CD8-positive, alpha-beta memory T cell (primary cell): Measurements from ENCODE around the gene RGS3. TPM values are rescaled to one million over a fixed set of nuclear protein-coding genes. Genes with fewer than 3 reads are reported as not detected.
A peak's percentile ranks its signal among the peaks of the same experiment; 100 is the strongest.

Experiments used
- CTCF ChIA-PET: fragments of 350-600 bp; sonication (Branson Sonifier 250); formaldehyde crosslinking; loops from one replicate; lab custom pipeline; 2021; ENCODE audit warnings: antibody characterized with exemption; lab: Charles Lee
- POLR2A ChIA-PET: fragments of 350-600 bp; sonication (Branson Sonifier 250); formaldehyde crosslinking; loops from one replicate; lab custom pipeline; 2021; ENCODE audit warnings: antibody characterized with exemption; lab: Charles Lee
- DNase-seq, 5 donors: peaks; one replicate each; pipeline versions ENCODE4 v3.0.0 to v3.0.0-alpha.2; 2020 to 2022; ENCODE audit warnings: mixed read lengths in 1 of 5
- H3K27ac ChIP-seq: one replicate; pipeline ENCODE4 v1.7.0; 2013; ENCODE audit warnings: low read depth, mild to moderate bottlenecking, low read length, moderate library complexity
- H3K27me3 ChIP-seq: 2 replicates; pipeline ENCODE4 v1.7.0; 2013; ENCODE audit warnings: low read length, mild to moderate bottlenecking; ENCODE audit not compliant: insufficient read depth, poor library complexity, severe bottlenecking
- H3K36me3 ChIP-seq: 2 replicates; pipeline ENCODE4 v1.7.0; 2013; ENCODE audit warnings: mild to moderate bottlenecking, low read length, moderate library complexity; ENCODE audit not compliant: insufficient read depth
- H3K4me1 ChIP-seq: 2 replicates; pipeline ENCODE4 v1.7.0; 2013; ENCODE audit warnings: mild to moderate bottlenecking, low read length, moderate library complexity; ENCODE audit not compliant: insufficient read depth
- H3K4me3 ChIP-seq: 2 replicates; pipeline ENCODE4 v1.7.0; 2013; ENCODE audit warnings: mild to moderate bottlenecking, low read length
- H3K9me3 ChIP-seq: 2 replicates; pipeline ENCODE4 v1.7.0; 2013; ENCODE audit warnings: mild to moderate bottlenecking, low read length
- H3K27ac Mint-ChIP-seq, 8 donors: one replicate each; pipeline ENCODE4 v1.8.0; 2020 to 2021; ENCODE audit warnings: mixed read lengths in 8 of 8, mild to moderate bottlenecking in 6 of 8, inconsistent platforms in 3 of 8, moderate library complexity in 3 of 8
- H3K27me3 Mint-ChIP-seq, 2 donors: one replicate each; pipeline ENCODE4 v1.8.0; 2020 to 2021; ENCODE audit warnings: mixed read lengths in 2 of 2, mild to moderate bottlenecking in 1 of 2, moderate library complexity in 1 of 2
- H3K36me3 Mint-ChIP-seq, 3 donors: one replicate each; pipeline ENCODE4 v1.8.0; 2020 to 2021; ENCODE audit warnings: mixed read lengths in 3 of 3, inconsistent platforms in 1 of 3, mild to moderate bottlenecking in 1 of 3
- H3K4me1 Mint-ChIP-seq, 3 donors: one replicate each; pipeline ENCODE4 v1.8.0; 2020 to 2021; ENCODE audit warnings: mixed read lengths in 3 of 3, inconsistent platforms in 1 of 3, mild to moderate bottlenecking in 1 of 3
- H3K4me3 Mint-ChIP-seq, 7 donors: one replicate each; pipeline ENCODE4 v1.8.0; 2020 to 2021; ENCODE audit warnings: mixed read lengths in 7 of 7, mild to moderate bottlenecking in 6 of 7, moderate library complexity in 4 of 7, inconsistent platforms in 2 of 7
- H3K9me3 Mint-ChIP-seq, 5 donors: one replicate each; pipeline ENCODE4 v1.8.0; 2020 to 2022; ENCODE audit warnings: mixed read lengths in 5 of 5, mild to moderate bottlenecking in 3 of 5, moderate library complexity in 2 of 5, inconsistent platforms in 1 of 5
- polyA plus RNA-seq: library from polyadenylated mRNA; unstranded; fragments of 300-500 nt; fragmentation: Illumina TruSeq; gene quantifications from one replicate; pipeline ENCODE4 v1.2.3, GENCODE V29; 2021
- total RNA-seq, 2 experiments: library from RNA; stranded (reverse); gene quantifications; one replicate each; pipeline ENCODE4 v1.2.3, GENCODE V29; 2021

Gene RGS3
- total and polyA plus RNA-seq, 3 experiments from 2014 or later = 59.8 to 91.2 (median 89.2) TPM

DNA sequence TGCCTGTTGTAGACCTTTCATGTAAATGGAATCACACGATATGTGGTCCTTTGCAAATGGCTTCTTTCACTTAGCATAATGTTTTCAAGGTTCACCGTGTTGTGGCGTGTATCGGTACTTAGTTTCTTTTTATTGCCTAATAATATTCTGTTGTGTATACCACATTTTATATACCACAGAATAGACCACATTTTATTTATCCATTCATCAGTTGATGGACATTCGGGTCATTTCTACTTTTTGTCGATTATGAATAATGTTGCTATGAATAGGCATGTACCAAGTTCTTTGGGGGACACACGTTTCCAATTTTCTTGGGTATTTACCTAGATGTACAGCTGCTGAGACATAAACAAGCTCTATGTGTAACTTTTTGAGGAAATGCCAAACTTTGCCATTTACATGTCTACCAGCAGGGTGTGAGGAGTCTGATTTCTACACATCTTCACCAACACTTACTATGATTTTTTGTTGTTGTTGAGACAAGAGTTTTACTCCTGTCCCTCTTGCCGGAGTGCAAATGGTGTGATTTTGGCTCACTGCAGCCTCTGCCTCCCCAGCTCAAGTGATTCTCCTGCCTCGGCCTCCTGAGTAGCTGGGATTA, 144.7 kb downstream of the RGS3 start:
- H3K36me3 Mint-ChIP-seq = no peaks in the 10 kb centered on the region
- Histone ChIP-seq H3K9me3 (no peaks in the 10 kb centered on the region), H3K36me3 (no peaks in the 10 kb centered on the region), H3K4me3 (no peak overlapping the region), H3K27me3 (no peaks in the 10 kb centered on the region), H3K4me1 (no peaks in the 10 kb centered on the region), H3K27ac (no peak overlapping the region)
- ChIA-PET CTCF (no interaction called here), POLR2A (no interaction called here)
- no peak overlapping the region for H3K4me3 Mint-ChIP-seq
- H3K4me1 Mint-ChIP-seq = no peaks in the 10 kb centered on the region
- no peak overlapping the region for H3K27ac Mint-ChIP-seq
- no peaks in the 10 kb centered on the region for H3K27me3 Mint-ChIP-seq
- no peak for DNase-seq
- no peaks in the 10 kb centered on the region for H3K9me3 Mint-ChIP-seq

DNA sequence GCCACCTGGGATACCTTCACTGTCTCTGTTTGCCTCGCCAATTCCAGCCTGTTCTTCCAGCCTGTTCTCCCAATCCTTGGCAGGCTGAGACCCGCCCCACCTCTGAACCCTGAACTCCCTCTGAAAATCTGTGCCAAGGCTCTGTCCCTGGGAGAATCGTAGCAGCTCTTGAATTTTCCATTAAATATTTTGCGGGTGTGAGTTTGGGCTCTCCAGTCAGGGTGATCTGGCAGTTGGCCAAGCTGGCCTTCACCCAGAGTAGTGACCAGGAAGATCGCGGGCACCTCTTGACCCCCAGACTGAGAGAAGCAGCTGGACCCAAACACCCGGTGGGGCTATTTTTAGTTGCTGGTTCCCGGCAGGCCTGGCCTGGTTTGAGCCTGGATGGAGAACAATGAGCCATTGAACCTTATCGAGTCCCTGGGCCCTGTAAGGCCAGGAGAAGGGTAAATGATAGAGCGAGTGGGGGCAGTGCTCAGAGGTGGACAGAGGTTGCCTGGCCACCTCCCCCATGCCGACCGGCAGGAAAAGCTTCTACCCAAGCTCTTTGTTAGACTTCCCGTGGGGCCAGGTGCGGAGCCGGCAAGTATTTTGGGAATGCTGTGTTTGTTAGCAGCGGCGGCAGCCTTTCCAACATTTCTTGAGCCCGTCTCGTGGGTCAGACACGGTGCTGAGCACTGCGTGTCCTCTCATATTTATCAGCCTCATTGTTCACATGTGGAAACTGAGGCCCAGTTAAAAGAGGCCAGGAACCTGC, 146.2 kb downstream of the RGS3 start:
- Mint-ChIP-seq H3K27ac (peak overlapping the region in 1 of 8 donors; percentile 61), H3K4me1 (no peaks in the 10 kb centered on the region), H3K4me3 (no peak overlapping the region), H3K9me3 (no peaks in the 10 kb centered on the region), H3K36me3 (no peaks in the 10 kb centered on the region), H3K27me3 (no peaks in the 10 kb centered on the region)
- H3K4me3 ChIP-seq = no peak overlapping the region
- no peaks in the 10 kb centered on the region for H3K27me3 ChIP-seq
- H3K27ac ChIP-seq = no peak overlapping the region
- POLR2A ChIA-PET = no interaction called here
- H3K4me1 ChIP-seq = no peaks in the 10 kb centered on the region
- no peaks in the 10 kb centered on the region for H3K9me3 ChIP-seq
- CTCF ChIA-PET = interaction anchor here (1.1 kb wide), 1 partner anchor 27 kb away, joined by 3 read pairs; no protein-coding TSS in a partner anchor
- no peaks in the 10 kb centered on the region for H3K36me3 ChIP-seq
- no peak for DNase-seq

DNA sequence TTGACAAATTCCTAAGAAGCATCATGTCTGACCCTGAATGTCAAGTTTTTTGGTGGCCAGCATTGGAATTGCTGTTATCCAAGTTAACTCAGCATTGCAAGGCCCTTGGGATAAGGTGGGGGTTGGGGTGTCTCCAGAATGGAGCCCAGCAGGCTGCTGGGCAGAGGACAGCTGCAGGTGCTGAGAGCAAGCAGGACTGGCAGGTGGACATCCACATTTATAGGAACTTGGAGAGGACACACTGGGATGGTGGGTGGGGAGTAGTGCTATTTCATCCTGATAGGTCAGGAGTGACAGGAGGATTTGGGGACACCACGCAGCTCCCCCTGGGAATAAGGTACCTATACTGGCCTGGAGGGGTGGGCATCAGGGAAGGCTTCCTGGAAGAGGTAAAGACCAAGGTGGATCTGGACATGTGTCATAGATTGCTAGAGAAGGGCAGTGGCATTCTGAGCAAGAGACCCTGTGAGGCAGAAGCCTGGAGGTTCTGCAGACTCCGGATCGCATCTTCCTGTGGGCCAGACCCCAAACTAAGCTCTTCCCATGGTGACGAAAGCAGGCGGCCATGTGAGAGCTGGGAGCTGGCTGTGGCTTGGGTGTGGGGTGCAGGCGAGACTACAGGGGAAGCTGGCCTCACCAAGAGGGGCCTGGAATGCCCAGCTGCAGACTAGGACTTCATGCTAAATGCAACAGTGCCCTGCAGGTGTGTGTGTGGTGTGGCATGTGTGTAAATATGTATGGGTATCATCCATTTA, 148.1 kb downstream of the RGS3 start:
- no peaks in the 10 kb centered on the region for H3K27me3 Mint-ChIP-seq
- no peak overlapping the region for H3K4me3 Mint-ChIP-seq
- H3K4me3 ChIP-seq = no peak overlapping the region
- H3K9me3 Mint-ChIP-seq = no peaks in the 10 kb centered on the region
- no peaks in the 10 kb centered on the region for H3K4me1 Mint-ChIP-seq
- no peak for DNase-seq
- H3K9me3 ChIP-seq = no peaks in the 10 kb centered on the region
- H3K36me3 ChIP-seq = no peaks in the 10 kb centered on the region
- POLR2A ChIA-PET = no interaction called here
- CTCF ChIA-PET = no interaction called here
- H3K27ac ChIP-seq = no peak overlapping the region
- H3K27me3 ChIP-seq = no peaks in the 10 kb centered on the region
- H3K4me1 ChIP-seq = no peaks in the 10 kb centered on the region
- no peaks in the 10 kb centered on the region for H3K36me3 Mint-ChIP-seq
- H3K27ac Mint-ChIP-seq = peak overlapping the region in 1 of 8 donors; percentile 72

DNA sequence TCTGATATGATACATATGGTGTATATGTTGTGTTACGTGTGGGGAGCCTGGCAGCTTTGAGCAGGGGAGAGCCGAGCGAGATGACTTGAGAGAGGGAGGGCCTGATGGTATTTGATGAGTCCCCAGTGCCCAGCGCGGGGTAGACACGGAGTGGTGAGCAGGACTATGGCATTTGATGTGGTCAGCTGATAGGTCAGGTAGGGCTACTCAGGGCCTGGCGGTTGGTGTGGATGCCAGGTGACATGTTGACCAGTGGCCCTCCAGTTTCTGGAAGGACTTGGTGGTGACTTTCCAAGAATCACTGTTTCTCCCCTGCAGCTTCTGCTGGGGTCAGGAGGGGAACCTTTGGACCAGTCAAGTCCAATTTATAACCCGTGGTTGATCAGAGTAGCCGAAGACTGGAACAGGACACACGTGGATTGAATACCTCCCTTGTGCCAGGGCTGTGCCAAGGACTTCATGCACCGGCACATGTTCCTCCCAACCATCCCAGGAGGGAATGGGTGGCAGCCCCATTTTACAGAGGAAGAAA, 148.8 kb downstream of the RGS3 start:
- H3K4me1 ChIP-seq = no peaks in the 10 kb centered on the region
- no peak for DNase-seq
- no peaks in the 10 kb centered on the region for H3K9me3 ChIP-seq
- no peak overlapping the region for H3K4me3 Mint-ChIP-seq
- H3K27me3 ChIP-seq = no peaks in the 10 kb centered on the region
- H3K4me1 Mint-ChIP-seq = peaks cover 0 to 2% (median 2%) of the 10 kb centered on the region in 3 donors
- ChIA-PET POLR2A (no interaction called here), CTCF (no interaction called here)
- no peak overlapping the region for H3K27ac Mint-ChIP-seq
- no peaks in the 10 kb centered on the region for H3K27me3 Mint-ChIP-seq
- H3K36me3 Mint-ChIP-seq = no peaks in the 10 kb centered on the region
- H3K27ac ChIP-seq = no peak overlapping the region
- H3K9me3 Mint-ChIP-seq = no peaks in the 10 kb centered on the region
- no peaks in the 10 kb centered on the region for H3K36me3 ChIP-seq
- H3K4me3 ChIP-seq = no peak overlapping the region

DNA sequence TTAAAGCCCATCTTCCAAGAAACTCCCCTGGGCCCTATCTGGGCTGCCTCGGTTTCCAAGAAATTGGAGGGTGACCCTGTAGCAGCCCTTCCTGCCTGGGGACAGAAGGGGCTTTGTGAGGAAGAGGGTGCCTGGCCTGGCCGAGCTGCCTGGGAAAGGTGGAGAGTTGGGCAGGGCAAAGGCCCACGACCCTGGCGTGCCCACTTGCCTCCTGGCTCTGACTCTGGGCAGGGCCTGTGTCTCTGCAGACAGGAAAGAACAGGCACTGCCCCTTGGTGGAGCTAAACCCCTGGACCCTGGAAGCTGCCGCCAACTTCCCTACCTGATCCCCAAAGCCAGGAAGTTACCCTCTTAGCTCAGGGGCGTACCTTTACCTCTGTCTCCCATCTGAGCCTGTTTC, 149.3 kb downstream of the RGS3 start:
- Histone ChIP-seq H3K4me3 (no peak overlapping the region), H3K36me3 (no peaks in the 10 kb centered on the region), H3K9me3 (no peaks in the 10 kb centered on the region), H3K4me1 (no peaks in the 10 kb centered on the region), H3K27ac (no peak overlapping the region), H3K27me3 (no peaks in the 10 kb centered on the region)
- H3K36me3 Mint-ChIP-seq = no peaks in the 10 kb centered on the region
- DNase-seq = no peak
- no peak overlapping the region for H3K4me3 Mint-ChIP-seq
- POLR2A ChIA-PET = no interaction called here
- peaks cover 0 to 5% (median 5%) of the 10 kb centered on the region in 3 donors for H3K4me1 Mint-ChIP-seq
- H3K27me3 Mint-ChIP-seq = no peaks in the 10 kb centered on the region
- no peak overlapping the region for H3K27ac Mint-ChIP-seq
- CTCF ChIA-PET = no interaction called here
- no peaks in the 10 kb centered on the region for H3K9me3 Mint-ChIP-seq

DNA sequence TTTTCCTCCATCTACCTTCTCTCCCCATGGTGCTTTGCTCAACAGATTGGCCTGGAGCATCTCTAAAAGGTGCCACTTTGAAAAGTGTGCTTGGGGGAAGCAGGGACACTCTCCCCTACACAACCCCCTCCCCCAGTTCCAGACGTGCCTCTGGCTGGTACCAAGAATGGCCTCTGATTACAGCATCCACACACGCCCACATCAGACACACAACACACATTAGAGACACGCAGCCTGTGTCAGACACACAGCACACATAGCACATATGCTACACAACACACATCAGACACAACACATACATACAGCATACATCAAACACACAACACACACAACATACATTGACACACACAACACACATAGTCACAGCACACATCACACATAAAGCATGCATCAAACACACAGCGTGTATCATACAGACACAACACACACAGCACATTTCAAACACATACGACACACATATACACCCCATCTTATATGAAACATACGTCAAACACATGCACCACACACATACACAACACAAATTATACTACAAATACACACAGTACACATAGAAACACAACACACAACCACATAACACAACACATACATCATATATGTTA, 150.4 kb downstream of the RGS3 start:
- no peak for DNase-seq
- H3K36me3 Mint-ChIP-seq = no peaks in the 10 kb centered on the region
- Histone ChIP-seq H3K36me3 (no peaks in the 10 kb centered on the region), H3K4me1 (no peaks in the 10 kb centered on the region), H3K4me3 (no peak overlapping the region), H3K27me3 (no peaks in the 10 kb centered on the region), H3K9me3 (no peaks in the 10 kb centered on the region), H3K27ac (no peak overlapping the region)
- H3K27ac Mint-ChIP-seq = no peak overlapping the region
- CTCF ChIA-PET = no interaction called here
- POLR2A ChIA-PET = no interaction called here
- H3K4me3 Mint-ChIP-seq = no peak overlapping the region
- H3K27me3 Mint-ChIP-seq = peaks cover 2 to 4% of the 10 kb centered on the region in 2 donors
- H3K4me1 Mint-ChIP-seq = peaks cover 0 to 5% (median 5%) of the 10 kb centered on the region in 3 donors
- no peaks in the 10 kb centered on the region for H3K9me3 Mint-ChIP-seq

DNA sequence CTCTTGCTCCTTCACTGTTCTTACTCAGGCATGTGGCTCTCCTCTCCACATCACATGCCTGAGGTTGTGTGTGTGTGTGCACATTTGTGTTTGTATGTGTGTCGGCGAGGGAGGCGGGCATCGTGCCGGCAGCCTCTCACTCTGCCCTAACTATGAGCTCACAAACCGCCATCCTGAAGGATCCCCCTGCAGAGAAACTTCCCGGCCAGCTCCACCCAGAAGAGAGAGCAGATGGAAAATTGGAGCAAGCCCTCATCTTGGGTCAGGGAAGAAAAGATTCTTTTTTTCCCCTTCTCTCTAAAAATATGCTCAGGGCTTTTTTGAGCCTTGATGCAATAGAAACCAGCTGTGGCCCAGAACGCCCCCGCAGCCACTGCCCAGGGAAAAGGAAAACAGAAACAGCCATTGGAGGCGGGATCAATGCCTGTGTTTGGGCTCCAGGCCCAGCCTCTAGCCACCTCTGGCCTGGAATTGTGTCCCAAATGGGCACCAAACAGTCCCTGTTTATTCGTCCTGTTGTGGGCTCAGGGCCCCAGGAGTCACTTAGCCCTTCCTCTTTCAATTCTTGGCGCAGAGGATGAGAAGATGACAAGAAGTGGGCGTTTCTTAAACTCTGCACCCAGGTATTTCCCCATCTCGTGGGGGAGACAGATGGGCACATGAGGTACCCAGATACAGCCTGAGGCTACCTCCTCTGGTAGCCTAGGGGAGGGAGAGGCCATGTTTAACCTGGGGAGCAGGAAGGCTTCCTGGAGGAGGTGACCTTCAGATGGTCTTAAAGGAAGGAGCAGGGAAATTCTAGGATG, 151.5 kb downstream of the RGS3 start:
- no peak for DNase-seq
- ChIA-PET CTCF (interaction anchor here (0.5 kb wide), 1 partner anchor 261 kb away, joined by 3 read pairs; no protein-coding TSS in a partner anchor), POLR2A (no interaction called here)

More for the DNA sequence above, 151.5 kb downstream of the RGS3 start:
- Histone ChIP-seq H3K4me1 (no peaks in the 10 kb centered on the region), H3K27ac (no peak overlapping the region), H3K4me3 (no peak overlapping the region), H3K27me3 (no peaks in the 10 kb centered on the region), H3K36me3 (no peaks in the 10 kb centered on the region), H3K9me3 (no peaks in the 10 kb centered on the region)
- Mint-ChIP-seq H3K9me3 (no peaks in the 10 kb centered on the region), H3K27ac (peak overlapping the region in 1 of 8 donors; percentile 12), H3K27me3 (peaks cover 6 to 12% of the 10 kb centered on the region in 2 donors), H3K36me3 (no peaks in the 10 kb centered on the region), H3K4me1 (peaks cover 0 to 5% (median 5%) of the 10 kb centered on the region in 3 donors), H3K4me3 (no peak overlapping the region)
